ENCODE measurements around the gene CELSR3. TPM values are rescaled to one million over a fixed set of nuclear protein-coding genes. Genes with fewer than 3 reads are reported as not detected.
A peak's percentile ranks its signal among the peaks of the same experiment; 100 is the strongest.

CELSR3 gene
- total RNA-seq, 2 experiments from 2014 or later = 20.9 to 24.0 TPM

DNA sequence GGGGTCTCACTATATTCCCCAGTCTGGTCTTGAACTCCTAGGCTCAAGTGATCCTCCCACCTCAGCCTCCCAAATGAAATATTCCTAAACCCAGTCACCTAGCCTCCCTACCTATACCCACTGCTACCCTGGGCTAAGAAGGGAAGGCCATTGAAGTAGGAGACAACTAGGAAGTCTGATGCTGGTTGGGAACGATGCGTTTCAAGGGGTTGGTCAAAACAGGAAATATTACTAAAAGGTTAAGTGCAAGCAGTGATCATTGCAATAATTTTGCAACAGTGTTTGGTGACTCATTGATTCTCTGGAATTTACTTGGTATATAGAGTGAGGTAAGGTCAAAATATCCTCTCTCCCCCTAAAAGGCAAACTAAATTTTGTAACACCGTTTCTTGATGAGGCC is 48.6 kb downstream of the CELSR3 start:
- Mint-ChIP-seq H3K27me3 (no peaks in the 10 kb centered on the region), H3K4me1 (peaks cover 20% of the 10 kb centered on the region), H3K27ac (peak overlapping the region; percentile 79), H3K4me3 (no peak overlapping the region), H3K9me3 (ENCODE audit: low read depth) (no peaks in the 10 kb centered on the region), H3K36me3 (peaks cover 17% of the 10 kb centered on the region)
- DNase-seq = no peak
- ATAC-seq = no peak
- CTCF ChIA-PET = interaction anchor here (0.7 to 5.1 kb wide), 3 partner anchors 21 to 320 kb away, joined by 3 to 35 read pairs (median 3); partner anchors contain the start of gene SLC26A6

DNA sequence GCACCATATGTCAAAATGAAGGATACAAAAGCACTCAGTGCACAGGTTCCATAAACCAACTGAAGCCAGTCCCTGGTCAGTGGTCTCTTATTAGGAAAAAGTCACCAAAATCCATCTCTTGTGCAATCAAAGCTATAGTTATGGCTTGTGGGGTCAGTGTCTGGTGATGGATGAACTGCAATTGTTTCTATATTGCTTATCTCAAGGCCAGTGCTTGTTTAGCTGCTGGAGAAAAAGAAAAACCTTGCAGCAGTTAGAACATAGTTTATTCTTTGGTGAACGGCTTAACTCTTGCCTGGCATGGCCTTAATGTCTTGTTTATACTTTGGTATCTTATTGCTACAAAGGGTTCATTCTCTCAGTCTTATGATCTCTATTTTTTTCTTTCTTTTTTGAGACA is 50.4 kb downstream of the CELSR3 start:
- peak overlapping the region; percentile 17 for H3K27ac Mint-ChIP-seq
- ATAC-seq (no peak), DNase-seq (no peak)
- peaks cover 32% of the 10 kb centered on the region for H3K4me1 Mint-ChIP-seq
- CTCF ChIA-PET = interaction anchor here (1.7 to 5.1 kb wide), 2 partner anchors 23 to 212 kb away, joined by 7 to 35 read pairs; partner anchors contain the start of gene SLC26A6
- H3K36me3 Mint-ChIP-seq = peaks cover 18% of the 10 kb centered on the region
- no peaks in the 10 kb centered on the region for H3K9me3 Mint-ChIP-seq (ENCODE audit: low read depth)
- H3K4me3 Mint-ChIP-seq = no peak overlapping the region
- H3K27me3 Mint-ChIP-seq = no peaks in the 10 kb centered on the region

DNA sequence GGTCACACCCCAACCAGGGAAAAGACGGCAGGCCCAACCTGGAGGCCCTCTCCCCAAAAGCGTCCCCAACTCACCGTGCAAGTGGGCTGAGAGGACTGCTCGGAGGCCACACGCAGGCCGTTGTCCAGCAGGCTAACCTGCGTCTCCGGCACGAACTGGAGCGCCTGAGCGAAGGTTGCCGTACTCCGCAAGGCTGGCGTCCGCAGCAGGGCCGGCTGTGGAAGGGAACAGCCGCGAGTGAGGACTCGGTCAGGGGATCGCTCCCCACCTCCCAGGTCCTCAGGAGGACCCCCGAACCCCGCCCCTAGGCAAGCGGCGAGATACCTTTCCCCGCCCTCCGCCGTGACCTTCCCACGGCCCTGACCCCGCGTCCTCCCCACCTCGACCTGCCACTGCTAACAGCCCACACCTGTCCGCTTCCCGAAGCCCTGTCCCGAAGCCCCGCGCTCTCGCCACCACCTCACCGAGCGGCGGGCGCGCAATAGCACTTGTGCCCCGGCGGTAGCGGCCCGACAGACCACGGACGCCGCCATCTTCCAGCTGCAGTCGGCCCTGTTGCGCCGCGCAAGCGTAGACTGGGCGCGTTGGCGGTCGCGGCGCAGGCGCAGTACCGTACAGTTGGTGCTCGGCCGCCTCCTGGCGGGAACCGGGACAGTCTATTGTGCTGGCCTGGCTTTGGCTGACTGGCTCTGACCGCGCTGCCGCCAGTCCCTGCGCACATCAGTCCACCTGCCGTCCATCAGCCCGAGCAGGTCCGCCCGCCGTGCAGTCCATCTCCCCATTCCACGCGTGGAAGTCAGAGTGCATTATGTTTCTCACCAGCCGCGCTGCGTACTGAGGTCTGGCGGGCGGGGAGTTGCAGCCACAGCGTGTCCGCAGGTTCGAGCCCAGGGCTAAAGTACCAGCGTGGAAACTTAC is 53.3 kb downstream of the CELSR3 start, which contains the start of gene UQCRC1:
Gene UQCRC1 (minus strand): TSS at position 559 of the 918 bp plus-strand sequence. CDS start 26 bp downstream, at position 533.
- H3K4me3 Mint-ChIP-seq = peak within 1 kb of the TSS; percentile 99
- CTCF ChIA-PET = interaction anchor here (0.6 to 5.1 kb wide), 11 partner anchors 12 to 511 kb away, joined by 3 to 35 read pairs (median 4); partner anchors contain the start of genes PLXNB1, SLC26A6 and USP19
- DNase-seq = peak; percentile 95
- peak within 1 kb of the TSS; percentile 98 for H3K27ac Mint-ChIP-seq
- peak; percentile 100 for ATAC-seq
- no peaks in the 10 kb centered on the region for H3K9me3 Mint-ChIP-seq (ENCODE audit: low read depth)
- peaks cover 29% of the 10 kb centered on the region for H3K4me1 Mint-ChIP-seq
- H3K36me3 Mint-ChIP-seq = peaks cover 19% of the 10 kb centered on the region
- H3K27me3 Mint-ChIP-seq = no peaks in the 10 kb centered on the region

DNA sequence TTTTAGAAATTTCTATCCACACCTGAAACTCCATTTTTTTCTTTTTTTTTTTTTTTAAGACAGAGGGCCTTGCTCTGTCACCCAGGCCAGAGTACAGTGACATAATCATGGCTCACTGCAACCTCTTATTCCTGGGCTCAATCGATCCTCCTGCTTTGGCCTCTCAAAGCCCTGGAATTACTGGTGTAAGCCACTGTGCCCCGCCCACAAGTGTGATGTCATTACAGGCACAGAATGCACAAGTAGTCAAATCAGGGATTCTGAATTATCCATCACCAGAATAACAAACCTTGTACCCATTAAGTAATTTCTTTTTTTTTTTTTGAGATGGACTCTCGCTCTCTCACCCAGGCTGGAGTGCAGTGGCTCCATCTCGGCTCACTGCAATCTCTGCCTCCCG is 55.2 kb downstream of the CELSR3 start:
- H3K27me3 Mint-ChIP-seq = no peaks in the 10 kb centered on the region
- peaks cover 23% of the 10 kb centered on the region for H3K36me3 Mint-ChIP-seq
- no peaks in the 10 kb centered on the region for H3K9me3 Mint-ChIP-seq (ENCODE audit: low read depth)
- H3K4me3 Mint-ChIP-seq = no peak overlapping the region
- ATAC-seq (no peak), DNase-seq (no peak)
- H3K4me1 Mint-ChIP-seq = peaks cover 22% of the 10 kb centered on the region
- CTCF ChIA-PET = no interaction called here
- H3K27ac Mint-ChIP-seq = no peak overlapping the region

DNA sequence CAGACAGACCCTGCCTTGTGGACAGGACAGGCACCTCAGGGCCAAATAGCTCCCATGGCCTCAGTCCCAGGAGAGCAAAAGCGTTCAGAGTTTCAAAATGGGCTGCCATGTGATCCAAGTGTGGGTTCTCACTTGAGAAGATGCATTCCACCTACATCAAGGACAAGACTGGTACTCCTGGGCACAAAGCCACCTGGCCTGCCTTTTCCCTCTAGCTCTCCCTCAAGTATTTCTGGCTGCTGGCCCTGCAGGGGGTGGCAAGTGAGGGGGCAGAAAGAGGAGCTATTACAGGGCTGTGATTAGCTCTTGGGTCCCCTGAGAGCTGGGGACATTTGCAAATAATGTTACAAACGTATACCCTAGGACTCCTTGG is 61.1 kb downstream of the CELSR3 start:
- H3K4me3 Mint-ChIP-seq = no peak overlapping the region
- CTCF ChIA-PET = interaction anchor here (0.7 kb wide), 1 partner anchor 85 kb away, joined by 3 read pairs; the partner anchor contains the start of gene NCKIPSD
- DNase-seq (no peak), ATAC-seq (no peak)
- peaks cover 21% of the 10 kb centered on the region for H3K36me3 Mint-ChIP-seq
- H3K9me3 Mint-ChIP-seq (ENCODE audit: low read depth) = no peaks in the 10 kb centered on the region
- H3K27me3 Mint-ChIP-seq = no peaks in the 10 kb centered on the region
- no peak overlapping the region for H3K27ac Mint-ChIP-seq
- no peaks in the 10 kb centered on the region for H3K4me1 Mint-ChIP-seq

DNA sequence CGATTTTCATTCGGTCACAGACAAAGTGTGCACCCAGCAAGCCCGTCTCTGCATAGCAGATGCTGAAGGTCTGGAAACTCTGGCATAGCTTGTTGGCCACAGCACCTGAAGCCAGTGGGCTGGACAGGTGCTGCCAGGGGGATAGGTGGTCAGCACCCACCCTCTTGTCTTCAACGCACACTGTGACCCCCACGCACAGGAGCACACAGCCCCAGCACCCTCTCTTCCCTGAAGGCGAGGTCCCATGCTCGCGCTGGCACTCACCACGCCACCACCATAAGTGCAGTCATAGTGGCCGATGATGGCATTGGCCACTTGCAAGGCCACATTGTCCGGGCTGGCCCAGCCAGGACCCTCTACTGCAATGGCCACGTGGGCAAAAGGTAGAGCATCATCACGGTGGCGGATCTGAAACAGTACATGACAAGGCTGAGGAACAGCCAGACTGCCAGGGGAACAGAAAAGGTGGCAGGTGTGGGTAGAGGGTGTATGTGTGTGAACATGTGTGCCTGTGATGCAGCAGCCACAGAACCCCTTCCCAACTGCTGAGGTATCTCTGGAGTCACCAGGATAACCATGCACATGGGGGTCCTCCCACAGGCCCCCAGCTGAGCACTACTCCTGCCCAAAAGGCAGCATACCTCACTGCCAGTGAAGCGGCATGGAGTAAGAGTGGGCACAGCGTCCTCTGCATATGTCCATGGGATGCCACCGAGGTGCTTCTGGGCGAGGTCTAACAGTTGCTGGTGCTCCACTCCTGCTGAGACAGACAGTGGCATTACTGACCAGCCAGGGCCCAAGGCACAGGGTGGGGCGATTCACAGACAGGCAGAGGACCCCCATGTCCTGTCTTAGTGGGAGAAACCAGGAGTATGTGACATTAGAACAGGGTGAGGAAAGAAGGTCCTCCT is 61.7 kb downstream of the CELSR3 start:
- Mint-ChIP-seq H3K4me3 (no peak overlapping the region), H3K36me3 (peaks cover 20% of the 10 kb centered on the region), H3K27me3 (no peaks in the 10 kb centered on the region), H3K9me3 (ENCODE audit: low read depth) (no peaks in the 10 kb centered on the region), H3K27ac (no peak overlapping the region), H3K4me1 (no peaks in the 10 kb centered on the region)
- no peak for ATAC-seq
- CTCF ChIA-PET = no interaction called here
- no peak for DNase-seq

DNA sequence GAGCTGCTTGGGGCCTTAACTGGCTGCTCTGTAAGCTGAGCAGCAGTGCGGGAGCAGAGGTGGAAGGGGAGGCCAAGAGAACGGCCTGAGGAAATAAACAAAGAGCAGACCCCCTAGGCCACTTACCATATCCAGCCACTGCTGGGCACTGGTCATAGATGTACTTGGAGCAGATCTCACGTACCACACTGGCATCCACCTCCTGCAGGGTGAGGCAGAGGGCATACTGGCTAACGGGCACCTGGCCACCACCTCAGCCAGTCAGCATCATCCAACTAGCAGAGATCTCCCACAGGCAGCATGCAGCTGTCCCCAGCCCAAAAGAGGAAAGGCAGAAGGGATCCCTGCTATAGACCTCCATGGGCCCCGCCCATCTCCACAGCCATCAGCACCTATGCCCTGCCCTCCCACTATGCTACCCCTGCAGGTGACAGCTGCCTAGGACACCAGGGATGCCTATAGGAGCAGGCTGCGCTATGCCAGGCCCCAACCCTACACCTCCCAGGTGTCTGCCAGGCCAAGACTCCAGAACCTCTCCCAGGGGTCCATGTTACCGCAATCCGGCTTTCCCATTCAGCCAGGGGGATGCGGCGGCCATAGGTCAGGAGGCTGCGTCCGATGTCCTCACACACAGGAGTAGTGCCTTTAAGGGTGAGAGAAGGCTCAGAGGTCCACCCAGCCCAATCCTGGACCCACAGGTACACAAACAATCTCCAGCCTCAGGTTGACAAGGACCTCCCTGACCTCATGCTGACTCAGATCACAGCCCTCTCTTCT is 63.0 kb downstream of the CELSR3 start:
- Mint-ChIP-seq H3K27ac (no peak overlapping the region), H3K36me3 (peaks cover 17% of the 10 kb centered on the region), H3K4me3 (no peak overlapping the region), H3K27me3 (peaks cover 5% of the 10 kb centered on the region), H3K9me3 (ENCODE audit: low read depth) (no peaks in the 10 kb centered on the region), H3K4me1 (no peaks in the 10 kb centered on the region)
- CTCF ChIA-PET = no interaction called here
- no peak for DNase-seq
- no peak for ATAC-seq

DNA sequence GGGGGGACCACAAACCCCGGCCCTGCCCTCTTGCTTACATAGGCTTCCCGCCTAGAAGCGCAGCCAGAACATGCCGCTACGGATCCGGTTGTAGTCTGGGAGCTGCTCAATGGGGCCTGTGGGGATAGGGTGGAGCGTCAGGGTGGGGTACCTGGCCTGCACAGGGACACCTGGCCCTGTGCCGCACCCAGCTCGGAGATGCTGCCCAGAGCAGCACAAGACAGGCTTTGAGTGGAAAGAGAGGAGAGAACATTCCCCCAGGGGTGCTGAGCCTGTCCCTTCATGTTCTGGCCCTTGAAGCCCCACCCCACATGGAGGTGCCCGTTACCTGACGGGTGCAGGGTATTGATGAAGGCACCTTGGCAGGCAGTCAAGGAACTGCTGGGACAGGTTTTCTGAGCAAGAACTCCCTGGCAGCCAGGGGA is 63.6 kb downstream of the CELSR3 start:
- Mint-ChIP-seq H3K4me3 (no peak overlapping the region), H3K9me3 (ENCODE audit: low read depth) (no peaks in the 10 kb centered on the region), H3K4me1 (no peaks in the 10 kb centered on the region), H3K36me3 (peaks cover 13% of the 10 kb centered on the region), H3K27me3 (peaks cover 11% of the 10 kb centered on the region), H3K27ac (no peak overlapping the region)
- CTCF ChIA-PET = no interaction called here
- DNase-seq (no peak), ATAC-seq (no peak)

DNA sequence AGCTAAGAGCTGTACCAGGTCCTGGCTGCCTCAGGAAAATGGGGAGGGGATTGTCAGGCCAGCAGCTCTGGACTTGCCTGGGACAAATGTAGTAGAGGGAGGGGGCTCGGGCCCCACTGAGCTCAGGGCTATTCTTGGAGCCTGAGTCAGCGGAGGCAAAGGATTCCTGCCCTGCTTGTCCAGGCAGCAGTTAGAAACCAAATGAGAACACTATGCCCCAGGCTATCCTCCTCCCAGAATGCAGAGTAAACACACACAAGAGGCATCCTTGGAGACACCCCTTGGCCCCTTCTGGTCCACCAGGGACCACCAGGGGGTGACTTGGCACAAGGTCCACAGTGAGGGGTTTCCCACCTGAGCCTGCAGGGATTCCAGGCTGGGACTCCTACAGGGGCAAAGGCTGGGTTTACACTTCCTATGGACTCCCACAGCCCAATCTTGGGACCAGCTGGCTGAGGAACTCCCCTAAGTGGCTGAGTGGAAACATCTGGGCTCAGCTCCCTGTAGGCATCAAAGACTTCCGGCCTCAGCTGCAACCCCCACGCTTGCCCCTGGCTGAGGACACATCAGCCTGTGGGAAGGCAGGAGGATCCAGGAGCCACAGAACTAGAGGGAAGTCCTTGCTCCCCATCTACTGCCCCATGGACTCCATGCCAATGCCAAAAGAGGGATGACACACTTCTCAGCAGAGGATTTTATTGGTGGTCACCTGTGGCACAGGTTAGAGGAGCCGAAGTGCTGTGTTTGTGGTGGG is 64.2 kb downstream of the CELSR3 start:
- DNase-seq = no peak
- ATAC-seq = no peak
- Mint-ChIP-seq H3K27me3 (peaks cover 16% of the 10 kb centered on the region), H3K4me3 (no peak overlapping the region), H3K27ac (no peak overlapping the region), H3K9me3 (ENCODE audit: low read depth) (no peaks in the 10 kb centered on the region), H3K4me1 (no peaks in the 10 kb centered on the region), H3K36me3 (peaks cover 13% of the 10 kb centered on the region)
- CTCF ChIA-PET = no interaction called here

DNA sequence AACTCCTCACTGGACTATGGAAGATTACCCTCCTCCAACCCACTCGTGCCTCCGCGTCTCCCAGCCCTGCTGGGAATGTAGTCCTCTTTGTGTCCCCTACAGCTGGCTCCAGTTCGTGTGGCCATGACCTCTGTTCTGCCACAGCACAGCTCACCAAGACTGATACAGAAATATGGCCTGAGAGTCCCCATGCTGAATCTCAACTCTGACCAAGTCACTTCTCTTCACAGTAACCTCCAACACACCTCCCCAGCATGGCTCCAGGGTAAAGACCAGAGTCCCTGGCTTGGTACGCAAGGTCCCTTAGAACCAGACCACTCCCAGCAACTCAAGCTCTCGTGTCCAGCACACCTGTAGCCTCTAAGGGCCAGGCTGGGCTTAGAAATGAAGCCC is 65.3 kb downstream of the CELSR3 start:
- Mint-ChIP-seq H3K4me1 (no peaks in the 10 kb centered on the region), H3K9me3 (ENCODE audit: low read depth) (no peaks in the 10 kb centered on the region), H3K4me3 (no peak overlapping the region), H3K36me3 (peaks cover 8% of the 10 kb centered on the region), H3K27me3 (peaks cover 23% of the 10 kb centered on the region), H3K27ac (no peak overlapping the region)
- DNase-seq (no peak), ATAC-seq (no peak)
- CTCF ChIA-PET = interaction anchor here (1.0 to 1.3 kb wide), 2 partner anchors 12 to 161 kb away, joined by 4 to 5 read pairs; partner anchors contain the start of gene UQCRC1

DNA sequence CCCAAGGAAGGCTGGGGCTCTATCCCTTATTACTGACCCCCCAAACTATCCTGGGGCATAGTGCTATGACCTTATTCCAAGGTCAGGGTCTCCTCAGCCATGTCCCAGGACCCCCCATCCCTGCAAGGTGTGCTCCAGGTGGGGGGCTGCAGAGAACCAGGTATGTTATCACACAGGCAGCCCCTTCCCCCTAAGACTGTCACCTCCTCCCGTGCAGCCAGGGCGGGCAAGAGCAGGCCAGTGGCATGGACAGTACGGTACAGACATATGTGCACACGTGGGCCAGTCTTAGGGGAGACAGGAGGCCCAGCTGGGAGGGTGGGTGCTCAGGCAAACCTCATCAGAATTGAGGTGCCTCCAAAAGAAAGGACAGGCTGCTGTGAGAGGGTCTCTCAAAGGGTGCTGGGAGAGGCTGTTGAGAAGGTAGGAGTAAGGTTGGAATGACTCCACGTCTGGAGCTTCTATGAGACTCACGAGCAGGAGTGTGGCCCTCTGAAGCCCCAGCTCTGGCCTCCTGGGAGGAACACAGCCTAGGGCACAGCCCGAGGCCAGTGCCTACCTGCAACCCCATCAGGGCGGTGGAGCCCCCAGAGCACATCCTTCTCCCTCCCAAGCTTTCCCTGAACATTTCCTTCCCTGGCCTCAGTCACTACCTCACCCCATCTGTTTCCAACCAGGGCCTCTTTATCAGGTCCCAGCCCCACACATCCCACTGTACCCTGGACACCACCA is 65.8 kb downstream of the CELSR3 start:
- Mint-ChIP-seq H3K27ac (no peak overlapping the region), H3K4me3 (no peak overlapping the region), H3K9me3 (ENCODE audit: low read depth) (no peaks in the 10 kb centered on the region), H3K4me1 (no peaks in the 10 kb centered on the region), H3K27me3 (peaks cover 23% of the 10 kb centered on the region), H3K36me3 (peaks cover 8% of the 10 kb centered on the region)
- DNase-seq = no peak
- no peak for ATAC-seq
- CTCF ChIA-PET = interaction anchor here (1.0 to 1.3 kb wide), 2 partner anchors 13 to 161 kb away, joined by 4 to 5 read pairs; partner anchors contain the start of gene UQCRC1

DNA sequence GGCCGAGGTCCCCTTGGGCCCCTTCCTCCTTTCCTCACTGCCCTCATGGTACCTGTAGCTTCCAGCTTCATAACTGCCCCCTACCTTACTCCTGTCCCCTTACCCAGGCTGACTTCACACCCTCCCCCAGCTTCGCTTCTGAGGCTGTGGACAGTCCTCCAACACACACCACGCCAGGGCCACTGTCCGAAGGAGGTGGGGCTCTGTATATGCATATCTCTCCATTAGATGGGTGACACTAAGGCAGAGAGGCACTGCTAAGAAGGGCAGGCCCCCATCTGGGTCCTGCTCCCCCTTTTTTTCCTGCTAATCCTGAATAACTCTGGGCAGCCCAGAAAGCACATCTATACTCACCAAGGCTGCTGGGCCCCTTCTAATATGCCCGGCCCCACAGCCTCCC is 66.5 kb downstream of the CELSR3 start:
- Mint-ChIP-seq H3K27ac (no peak overlapping the region), H3K4me1 (no peaks in the 10 kb centered on the region), H3K9me3 (ENCODE audit: low read depth) (no peaks in the 10 kb centered on the region), H3K4me3 (no peak overlapping the region), H3K27me3 (peaks cover 23% of the 10 kb centered on the region), H3K36me3 (peaks cover 8% of the 10 kb centered on the region)
- ATAC-seq (no peak), DNase-seq (no peak)
- CTCF ChIA-PET = no interaction called here

Data from activated CD8-positive, alpha-beta memory T cell treated with anti-CD3 and anti-CD28 coated beads, Interleukin-2, amount 10 ng/mL, durations not matched to agents 7 days and 5 days (primary cell).